Smooth muscle cell (in vitro differentiated cells): Measurements from ENCODE around the gene FBXL16. TPM values are rescaled to one million over a fixed set of nuclear protein-coding genes. Genes with fewer than 3 reads are reported as not detected.

ENCODE experiments used
- DNase-seq: peaks from one replicate; lab custom pipeline; 2025; ENCODE audit not compliant: unreplicated experiment; lab: John Stamatoyannopoulos, UW
- H2AFZ ChIP-seq: fragments of 200-600 bp; sonication (generic); 2 replicates; pipeline ENCODE4 v1.6.0; 2016; ENCODE audit warnings: antibody characterized with exemption, low read depth, mild to moderate bottlenecking
- H3F3A ChIP-seq: fragments of 200-600 bp; sonication (generic); 2 replicates; pipeline ENCODE4 v1.6.0; 2017; ENCODE audit warnings: antibody characterized with exemption, low read depth
- H3K27ac ChIP-seq: fragments of 200-600 bp; sonication (generic); 2 replicates; pipeline ENCODE4 v1.5.1; 2016; ENCODE audit warnings: low read depth, mild to moderate bottlenecking
- H3K27me3 ChIP-seq: fragments of 200-600 bp; sonication (generic); 2 replicates; pipeline ENCODE4 v1.6.1; 2016; ENCODE audit warnings: low read depth, mild to moderate bottlenecking
- H3K36me3 ChIP-seq: fragments of 200-600 bp; sonication (generic); 2 replicates; pipeline ENCODE4 v1.5.1; 2016; ENCODE audit warnings: low read depth
- H3K4me1 ChIP-seq: fragments of 200-600 bp; sonication (generic); 2 replicates; pipeline ENCODE4 v1.5.1; 2016; ENCODE audit warnings: low read depth
- H3K4me2 ChIP-seq: fragments of 200-600 bp; sonication (generic); 2 replicates; pipeline ENCODE4 v1.6.0; 2016; ENCODE audit warnings: mild to moderate bottlenecking
- H3K4me3 ChIP-seq: fragments of 200-600 bp; sonication (generic); 2 replicates; pipeline ENCODE4 v1.5.1; 2016; ENCODE audit warnings: mild to moderate bottlenecking
- H3K79me2 ChIP-seq: fragments of 200-600 bp; sonication (generic); 2 replicates; pipeline ENCODE4 v1.6.0; 2016; ENCODE audit warnings: low read depth, mild to moderate bottlenecking
- H3K9ac ChIP-seq: fragments of 200-600 bp; sonication (generic); 2 replicates; pipeline ENCODE4 v1.6.0; 2016; ENCODE audit warnings: low read depth
- H3K9me3 ChIP-seq: fragments of 200-600 bp; sonication (generic); replicated peaks from 2 replicates; pipeline ENCODE4 v1.5.1; 2016; ENCODE audit warnings: low read depth
- H4K20me1 ChIP-seq: fragments of 200-600 bp; sonication (generic); 2 replicates; pipeline ENCODE4 v1.6.0; 2016; ENCODE audit warnings: low read depth
- CTCF ChIP-seq: fragments of 200-600 bp; sonication (generic); IDR thresholded peaks from 2 replicates; pipeline ENCODE4 v1.5.1; 2017; ENCODE audit warnings: borderline replicate concordance, mild to moderate bottlenecking, antibody characterized with exemption; ENCODE audit not compliant: insufficient read depth, poor library complexity, severe bottlenecking
- WGBS: methylation state at CpG from one replicate; pipeline ENCODE4 v1.1.7; 2016; ENCODE audit warnings: low lambda C conversion rate; 5-methylcytosine and 5-hydroxymethylcytosine counted together
- polyA plus RNA-seq: library from polyadenylated mRNA; unstranded; fragments of >200 nt; fragmentation: Nextera tagmentation; extraction: Ambion mirVana; gene quantifications from 2 replicates; pipeline ENCODE4 v1.2.1, GENCODE V29; 2016
- total RNA-seq: library from RNA; depleted of rRNA; stranded (reverse); fragments of >200 nt; gene quantifications from 2 replicates; pipeline ENCODE4 v1.2.3, GENCODE V29; 2014

The FBXL16 gene
- total and polyA plus RNA-seq, 2 experiments from 2014 or later: 0.17 to 0.76 TPM

- peaks cover 32% of the 10 kb centered on the region for H3K79me2 ChIP-seq
- peaks cover 18% of the 10 kb centered on the region for H3K4me1 ChIP-seq
- no peak overlapping the region for H2AFZ ChIP-seq
- H3F3A ChIP-seq: no peaks in the 10 kb centered on the region
- no peaks in the 10 kb centered on the region for H3K9me3 ChIP-seq
- no peaks in the 10 kb centered on the region for H3K27me3 ChIP-seq
- 92% methylated on average over 28 of the region's 28 CpGs for WGBS
- no peak overlapping the region for H3K9ac ChIP-seq
- H3K4me2 ChIP-seq: peak overlapping the region; percentile 99
- no peak for DNase-seq
- peaks cover 33% of the 10 kb centered on the region for H4K20me1 ChIP-seq
- TF ChIP-seq CTCF: no peak
- H3K4me3 ChIP-seq: peak overlapping the region; percentile 93
- no peaks in the 10 kb centered on the region for H3K36me3 ChIP-seq
- peak overlapping the region; percentile 74 for H3K27ac ChIP-seq
These were observed 23.7 kb downstream of the FBXL16 start for GRCh38 chr16:681746-682427.

- H3K27ac ChIP-seq: peak overlapping the region; percentile 74
- H3K36me3 ChIP-seq: no peaks in the 10 kb centered on the region
- H3F3A ChIP-seq: no peaks in the 10 kb centered on the region
- no peaks in the 10 kb centered on the region for H3K9me3 ChIP-seq
- DNase-seq: no peak
- peaks cover 18% of the 10 kb centered on the region for H3K4me1 ChIP-seq
- peak overlapping the region; percentile 85 for H3K9ac ChIP-seq
- H2AFZ ChIP-seq: no peak overlapping the region
- 59% methylated on average over 44 of the region's 44 CpGs for WGBS
- H4K20me1 ChIP-seq: peaks cover 33% of the 10 kb centered on the region
- H3K79me2 ChIP-seq: peaks cover 32% of the 10 kb centered on the region
- H3K4me2 ChIP-seq: peak overlapping the region; percentile 99
- no peak for TF ChIP-seq CTCF
- H3K4me3 ChIP-seq: peak overlapping the region; percentile 93
- no peaks in the 10 kb centered on the region for H3K27me3 ChIP-seq
These were observed 24.4 kb downstream of the FBXL16 start for GRCh38 chr16:680967-681745.

- Histone ChIP-seq H3K4me2 (peak overlapping the region; percentile 99), H3K9ac (peak overlapping the region; percentile 85), H3F3A (no peaks in the 10 kb centered on the region), H3K9me3 (no peaks in the 10 kb centered on the region), H2AFZ (no peak overlapping the region), H3K4me3 (peak overlapping the region; percentile 93), H3K36me3 (no peaks in the 10 kb centered on the region), H4K20me1 (peaks cover 33% of the 10 kb centered on the region), H3K27me3 (no peaks in the 10 kb centered on the region), H3K4me1 (peaks cover 18% of the 10 kb centered on the region), H3K79me2 (peaks cover 32% of the 10 kb centered on the region), H3K27ac (peak overlapping the region; percentile 74)
- under 1% methylated on average over 34 of the region's 38 CpGs for WGBS
- DNase-seq: no peak
- no peak for TF ChIP-seq CTCF
These were observed 25.0 kb downstream of the FBXL16 start for GRCh38 chr16:680625-680945.
